ENCODE data around the gene COX6B1. TPM values are rescaled to one million over a fixed set of nuclear protein-coding genes. Genes with fewer than 3 reads are reported as not detected.
A peak's percentile ranks its signal among the peaks of the same experiment; 100 is the strongest.

COX6B1 gene
- polyA plus RNA-seq, 4 donors = 326 to 2,391 (median 1,554) TPM

GRCh38 chr19:35612224-35612558 lies 35.9 kb upstream of the COX6B1 start:
- Histone ChIP-seq H3K27me3 (ENCODE audit: control insufficient read depth in 3 of 3, insufficient read depth in 3 of 3, low read length in 3 of 3) (peaks cover 0 to 4% (median 0%) of the 10 kb centered on the region in 3 donors), H3K9me3 (ENCODE audit: control insufficient read depth in 2 of 2, insufficient read depth in 1 of 2, low read depth in 1 of 2, low read length in 1 of 2) (peaks cover 0 to 9% of the 10 kb centered on the region in 2 donors), H3K27ac (ENCODE audit: low read depth in 1 of 3, low read length in 2 of 3) (no peak overlapping the region), H3K4me1 (ENCODE audit: control insufficient read depth in 3 of 3, insufficient read depth in 2 of 3, low read depth in 1 of 3, low read length in 2 of 3) (peaks cover 0 to 7% (median 0%) of the 10 kb centered on the region in 3 donors), H3K36me3 (ENCODE audit: control insufficient read depth in 3 of 3, insufficient read depth in 2 of 3, low read depth in 1 of 3, low read length in 3 of 3) (peaks cover 0 to 20% (median 0%) of the 10 kb centered on the region in 3 donors), H3K4me3 (ENCODE audit: low read depth in 1 of 3, low read length in 3 of 3) (peak overlapping the region in 1 of 3 donors; percentile 94)
- no peak for DNase-seq
- 28 to 37% (median 36%) methylated on average over 9 of the region's 9 CpGs for WGBS, 3 donors
- FAIRE-seq = no peak

- peak within 1 kb of the TSS; percentile 43 to 94 (median 52) for H3K4me3 ChIP-seq (ENCODE audit: low read depth in 1 of 3, low read length in 3 of 3)
- H3K27me3 ChIP-seq (ENCODE audit: control insufficient read depth in 3 of 3, insufficient read depth in 3 of 3, low read length in 3 of 3) = peaks cover 0 to 4% (median 0%) of the 10 kb centered on the region in 3 donors
- peaks cover 0 to 7% (median 0%) of the 10 kb centered on the region in 3 donors for H3K4me1 ChIP-seq (ENCODE audit: control insufficient read depth in 3 of 3, insufficient read depth in 2 of 3, low read depth in 1 of 3, low read length in 2 of 3)
- H3K36me3 ChIP-seq (ENCODE audit: control insufficient read depth in 3 of 3, insufficient read depth in 2 of 3, low read depth in 1 of 3, low read length in 3 of 3) = peaks cover 0 to 24% (median 2%) of the 10 kb centered on the region in 3 donors
- peak; percentile 90 to 98 for DNase-seq
- FAIRE-seq = no peak
- H3K27ac ChIP-seq (ENCODE audit: low read depth in 1 of 3, low read length in 2 of 3) = peak within 1 kb of the TSS; percentile 30 to 34 (median 33)
- peaks cover 0 to 6% of the 10 kb centered on the region in 2 donors for H3K9me3 ChIP-seq (ENCODE audit: control insufficient read depth in 2 of 2, insufficient read depth in 1 of 2, low read depth in 1 of 2, low read length in 1 of 2)
- 0 to 1% (median 0%) methylated on average over 42 to 47 of the region's 47 CpGs for WGBS, 3 donors
Measured at GRCh38 chr19:35612559-35613321, 35.4 kb upstream of the COX6B1 start, which contains the start of gene HAUS5. HAUS5 (plus strand) TSS chr19:35612735; CDS start chr19:35612795, 60 bp downstream.

GRCh38 chr19:35613574-35613973 lies 34.5 kb upstream of the COX6B1 start:
- 82 to 90% (median 85%) methylated on average over 1 of the region's 1 CpG for WGBS, 3 donors
- Histone ChIP-seq H3K36me3 (ENCODE audit: control insufficient read depth in 3 of 3, insufficient read depth in 2 of 3, low read depth in 1 of 3, low read length in 3 of 3) (peaks cover 0 to 30% (median 3%) of the 10 kb centered on the region in 3 donors), H3K9me3 (ENCODE audit: control insufficient read depth in 2 of 2, insufficient read depth in 1 of 2, low read depth in 1 of 2, low read length in 1 of 2) (no peaks in the 10 kb centered on the region), H3K27ac (ENCODE audit: low read depth in 1 of 3, low read length in 2 of 3) (no peak overlapping the region), H3K4me3 (ENCODE audit: low read depth in 1 of 3, low read length in 3 of 3) (no peak overlapping the region), H3K4me1 (ENCODE audit: control insufficient read depth in 3 of 3, insufficient read depth in 2 of 3, low read depth in 1 of 3, low read length in 2 of 3) (peaks cover 0 to 7% (median 0%) of the 10 kb centered on the region in 3 donors), H3K27me3 (ENCODE audit: control insufficient read depth in 3 of 3, insufficient read depth in 3 of 3, low read length in 3 of 3) (peaks cover 0 to 4% (median 0%) of the 10 kb centered on the region in 3 donors)
- no peak for DNase-seq
- FAIRE-seq = no peak

- peaks cover 0 to 38% (median 5%) of the 10 kb centered on the region in 3 donors for H3K36me3 ChIP-seq (ENCODE audit: control insufficient read depth in 3 of 3, insufficient read depth in 2 of 3, low read depth in 1 of 3, low read length in 3 of 3)
- no peaks in the 10 kb centered on the region for H3K9me3 ChIP-seq (ENCODE audit: control insufficient read depth in 2 of 2, insufficient read depth in 1 of 2, low read depth in 1 of 2, low read length in 1 of 2)
- 93 to 97% (median 95%) methylated on average over 16 to 17 of the region's 17 CpGs for WGBS, 3 donors
- H3K4me1 ChIP-seq (ENCODE audit: control insufficient read depth in 3 of 3, insufficient read depth in 2 of 3, low read depth in 1 of 3, low read length in 2 of 3) = peaks cover 0 to 7% (median 0%) of the 10 kb centered on the region in 3 donors
- FAIRE-seq (no peak), DNase-seq (no peak)
- H3K4me3 ChIP-seq (ENCODE audit: low read depth in 1 of 3, low read length in 3 of 3) = no peak overlapping the region
- no peak overlapping the region for H3K27ac ChIP-seq (ENCODE audit: low read depth in 1 of 3, low read length in 2 of 3)
- H3K27me3 ChIP-seq (ENCODE audit: control insufficient read depth in 3 of 3, insufficient read depth in 3 of 3, low read length in 3 of 3) = peaks cover 0 to 4% (median 0%) of the 10 kb centered on the region in 3 donors
Measured at GRCh38 chr19:35615036-35615435, 33.1 kb upstream of the COX6B1 start.

- no peak for FAIRE-seq
- Histone ChIP-seq H3K4me1 (ENCODE audit: control insufficient read depth in 3 of 3, insufficient read depth in 2 of 3, low read depth in 1 of 3, low read length in 2 of 3) (no peaks in the 10 kb centered on the region), H3K27ac (ENCODE audit: low read depth in 1 of 3, low read length in 2 of 3) (no peak overlapping the region), H3K4me3 (ENCODE audit: low read depth in 1 of 3, low read length in 3 of 3) (no peak overlapping the region), H3K9me3 (ENCODE audit: control insufficient read depth in 2 of 2, insufficient read depth in 1 of 2, low read depth in 1 of 2, low read length in 1 of 2) (no peaks in the 10 kb centered on the region), H3K27me3 (ENCODE audit: control insufficient read depth in 3 of 3, insufficient read depth in 3 of 3, low read length in 3 of 3) (no peaks in the 10 kb centered on the region), H3K36me3 (ENCODE audit: control insufficient read depth in 3 of 3, insufficient read depth in 2 of 3, low read depth in 1 of 3, low read length in 3 of 3) (peaks cover 0 to 61% (median 5%) of the 10 kb centered on the region in 3 donors)
- DNase-seq = no peak
- 86 to 90% (median 87%) methylated on average over 7 of the region's 7 CpGs for WGBS, 3 donors
Measured at GRCh38 chr19:35618857-35619256, 29.3 kb upstream of the COX6B1 start.

- no peak overlapping the region for H3K4me3 ChIP-seq (ENCODE audit: low read depth in 1 of 3, low read length in 3 of 3)
- H3K36me3 ChIP-seq (ENCODE audit: control insufficient read depth in 3 of 3, insufficient read depth in 2 of 3, low read depth in 1 of 3, low read length in 3 of 3) = peaks cover 0 to 58% (median 5%) of the 10 kb centered on the region in 3 donors
- no peaks in the 10 kb centered on the region for H3K9me3 ChIP-seq (ENCODE audit: control insufficient read depth in 2 of 2, insufficient read depth in 1 of 2, low read depth in 1 of 2, low read length in 1 of 2)
- DNase-seq = no peak
- no peaks in the 10 kb centered on the region for H3K27me3 ChIP-seq (ENCODE audit: control insufficient read depth in 3 of 3, insufficient read depth in 3 of 3, low read length in 3 of 3)
- no peaks in the 10 kb centered on the region for H3K4me1 ChIP-seq (ENCODE audit: control insufficient read depth in 3 of 3, insufficient read depth in 2 of 3, low read depth in 1 of 3, low read length in 2 of 3)
- no peak for FAIRE-seq
- H3K27ac ChIP-seq (ENCODE audit: low read depth in 1 of 3, low read length in 2 of 3) = no peak overlapping the region
- WGBS, 3 donors = 96 to 98% (median 98%) methylated on average over 10 to 12 of the region's 12 CpGs
Measured at GRCh38 chr19:35619290-35619923, 28.7 kb upstream of the COX6B1 start.

GRCh38 chr19:35620001-35620400 lies 28.1 kb upstream of the COX6B1 start:
- H3K4me1 ChIP-seq (ENCODE audit: control insufficient read depth in 3 of 3, insufficient read depth in 2 of 3, low read depth in 1 of 3, low read length in 2 of 3) = no peaks in the 10 kb centered on the region
- H3K27me3 ChIP-seq (ENCODE audit: control insufficient read depth in 3 of 3, insufficient read depth in 3 of 3, low read length in 3 of 3) = no peaks in the 10 kb centered on the region
- no peak for DNase-seq
- no peak overlapping the region for H3K4me3 ChIP-seq (ENCODE audit: low read depth in 1 of 3, low read length in 3 of 3)
- no peaks in the 10 kb centered on the region for H3K9me3 ChIP-seq (ENCODE audit: control insufficient read depth in 2 of 2, insufficient read depth in 1 of 2, low read depth in 1 of 2, low read length in 1 of 2)
- WGBS, 3 donors = 91 to 92% (median 91%) methylated on average over 13 to 17 of the region's 17 CpGs
- H3K27ac ChIP-seq (ENCODE audit: low read depth in 1 of 3, low read length in 2 of 3) = no peak overlapping the region
- peaks cover 0 to 53% (median 5%) of the 10 kb centered on the region in 3 donors for H3K36me3 ChIP-seq (ENCODE audit: control insufficient read depth in 3 of 3, insufficient read depth in 2 of 3, low read depth in 1 of 3, low read length in 3 of 3)
- no peak for FAIRE-seq

GRCh38 chr19:35621708-35622107 lies 26.4 kb upstream of the COX6B1 start:
- no peak for DNase-seq
- FAIRE-seq = no peak
- H3K27me3 ChIP-seq (ENCODE audit: control insufficient read depth in 3 of 3, insufficient read depth in 3 of 3, low read length in 3 of 3) = no peaks in the 10 kb centered on the region
- WGBS, 3 donors = 94 to 96% (median 96%) methylated on average over 9 of the region's 9 CpGs
- no peaks in the 10 kb centered on the region for H3K4me1 ChIP-seq (ENCODE audit: control insufficient read depth in 3 of 3, insufficient read depth in 2 of 3, low read depth in 1 of 3, low read length in 2 of 3)
- H3K4me3 ChIP-seq (ENCODE audit: low read depth in 1 of 3, low read length in 3 of 3) = no peak overlapping the region
- peaks cover 0 to 48% (median 5%) of the 10 kb centered on the region in 3 donors for H3K36me3 ChIP-seq (ENCODE audit: control insufficient read depth in 3 of 3, insufficient read depth in 2 of 3, low read depth in 1 of 3, low read length in 3 of 3)
- H3K9me3 ChIP-seq (ENCODE audit: control insufficient read depth in 2 of 2, insufficient read depth in 1 of 2, low read depth in 1 of 2, low read length in 1 of 2) = no peaks in the 10 kb centered on the region
- H3K27ac ChIP-seq (ENCODE audit: low read depth in 1 of 3, low read length in 2 of 3) = no peak overlapping the region

All from small intestine (tissue), 7 donors.